HG03097 (cell line): Measurements from ENCODE around the gene INPP5A.

ENCODE experiments used
- ATAC-seq: cut with Tn5 transposase; IDR thresholded peaks from one replicate; pipeline ENCODE4 v1.9.1; 2021; ENCODE audit not compliant: unreplicated experiment, low FRiP score

The INPP5A gene

GRCh38 chr10:132576671-132577349 lies 39.2 kb downstream of the INPP5A start:
- ATAC-seq, result no peak

GRCh38 chr10:132577350-132578003 lies 39.9 kb downstream of the INPP5A start:
- no peak for ATAC-seq

GRCh38 chr10:132578287-132578951 lies 40.8 kb downstream of the INPP5A start:
- ATAC-seq, result no peak

GRCh38 chr10:132579027-132579859 lies 41.7 kb downstream of the INPP5A start:
- ATAC-seq, result no peak

- no peak for ATAC-seq
Measured at GRCh38 chr10:132580143-132580542, 42.6 kb downstream of the INPP5A start.

GRCh38 chr10:132580617-132581016 lies 43.0 kb downstream of the INPP5A start:
- ATAC-seq, result no peak

GRCh38 chr10:132582137-132582536 lies 44.5 kb downstream of the INPP5A start:
- ATAC-seq, result no peak

GRCh38 chr10:132582771-132583170 lies 45.2 kb downstream of the INPP5A start:
- no peak for ATAC-seq

GRCh38 chr10:132583456-132583855 lies 45.9 kb downstream of the INPP5A start:
- no peak for ATAC-seq

GRCh38 chr10:132584081-132584480 lies 46.5 kb downstream of the INPP5A start:
- ATAC-seq, result no peak

GRCh38 chr10:132585732-132586722 lies 48.4 kb downstream of the INPP5A start:
- no peak for ATAC-seq

GRCh38 chr10:132586739-132587138 lies 49.2 kb downstream of the INPP5A start:
- no peak for ATAC-seq

GRCh38 chr10:132587175-132587574 lies 49.6 kb downstream of the INPP5A start:
- no peak for ATAC-seq

GRCh38 chr10:132588301-132589013 lies 50.9 kb downstream of the INPP5A start:
- no peak for ATAC-seq

GRCh38 chr10:132589015-132589414 lies 51.4 kb downstream of the INPP5A start:
- no peak for ATAC-seq

GRCh38 chr10:132589681-132590080 lies 52.1 kb downstream of the INPP5A start:
- no peak for ATAC-seq

- ATAC-seq, result no peak
Measured at GRCh38 chr10:132590094-132590751, 52.6 kb downstream of the INPP5A start.

GRCh38 chr10:132590752-132591121 lies 53.1 kb downstream of the INPP5A start:
- ATAC-seq, result no peak
